ENCODE results near the gene GRID1.

GRID1 gene

DNA sequence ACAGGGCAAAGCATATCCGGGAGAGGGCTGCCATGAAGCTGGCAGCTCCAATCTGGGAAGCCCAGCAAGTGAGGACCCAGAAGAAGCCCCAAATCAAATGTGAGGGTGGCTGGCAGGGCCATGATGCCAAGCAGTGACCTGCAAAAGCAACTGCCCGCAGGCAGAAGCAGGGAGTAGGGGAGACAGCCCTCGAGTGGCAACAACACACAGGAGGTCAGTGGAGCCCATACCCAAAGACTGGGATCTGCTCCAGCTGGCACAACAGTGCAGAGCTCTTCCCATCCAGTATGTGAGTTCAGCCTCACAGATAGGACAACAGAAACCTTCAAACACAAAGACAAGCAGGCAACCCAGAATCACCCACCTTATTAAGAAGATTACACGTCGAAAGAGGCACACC, 45.0 kb downstream of the GRID1 start:
- H3K27ac ChIP-seq, result no peak overlapping the region
- TF ChIP-seq, protein P1, sequence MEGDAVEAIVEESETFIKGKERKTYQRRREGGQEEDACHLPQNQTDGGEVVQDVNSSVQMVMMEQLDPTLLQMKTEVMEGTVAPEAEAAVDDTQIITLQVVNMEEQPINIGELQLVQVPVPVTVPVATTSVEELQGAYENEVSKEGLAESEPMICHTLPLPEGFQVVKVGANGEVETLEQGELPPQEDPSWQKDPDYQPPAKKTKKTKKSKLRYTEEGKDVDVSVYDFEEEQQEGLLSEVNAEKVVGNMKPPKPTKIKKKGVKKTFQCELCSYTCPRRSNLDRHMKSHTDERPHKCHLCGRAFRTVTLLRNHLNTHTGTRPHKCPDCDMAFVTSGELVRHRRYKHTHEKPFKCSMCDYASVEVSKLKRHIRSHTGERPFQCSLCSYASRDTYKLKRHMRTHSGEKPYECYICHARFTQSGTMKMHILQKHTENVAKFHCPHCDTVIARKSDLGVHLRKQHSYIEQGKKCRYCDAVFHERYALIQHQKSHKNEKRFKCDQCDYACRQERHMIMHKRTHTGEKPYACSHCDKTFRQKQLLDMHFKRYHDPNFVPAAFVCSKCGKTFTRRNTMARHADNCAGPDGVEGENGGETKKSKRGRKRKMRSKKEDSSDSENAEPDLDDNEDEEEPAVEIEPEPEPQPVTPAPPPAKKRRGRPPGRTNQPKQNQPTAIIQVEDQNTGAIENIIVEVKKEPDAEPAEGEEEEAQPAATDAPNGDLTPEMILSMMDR (IDR thresholded peaks at IDR 0.05), result no peak
- no peaks in the 10 kb centered on the region for H3K36me3 ChIP-seq
- H3K27me3 ChIP-seq, result peaks cover 10% of the 10 kb centered on the region
- no peak overlapping the region for H3K4me3 ChIP-seq (ENCODE audit: low read depth in 1 of 2, low read length in 1 of 2)
- no peaks in the 10 kb centered on the region for H3K9me3 ChIP-seq
- no peaks in the 10 kb centered on the region for H3K4me1 ChIP-seq (ENCODE audit: control insufficient read depth in 1 of 2, insufficient read depth in 1 of 2, low read depth in 1 of 2, low read length in 1 of 2)

DNA sequence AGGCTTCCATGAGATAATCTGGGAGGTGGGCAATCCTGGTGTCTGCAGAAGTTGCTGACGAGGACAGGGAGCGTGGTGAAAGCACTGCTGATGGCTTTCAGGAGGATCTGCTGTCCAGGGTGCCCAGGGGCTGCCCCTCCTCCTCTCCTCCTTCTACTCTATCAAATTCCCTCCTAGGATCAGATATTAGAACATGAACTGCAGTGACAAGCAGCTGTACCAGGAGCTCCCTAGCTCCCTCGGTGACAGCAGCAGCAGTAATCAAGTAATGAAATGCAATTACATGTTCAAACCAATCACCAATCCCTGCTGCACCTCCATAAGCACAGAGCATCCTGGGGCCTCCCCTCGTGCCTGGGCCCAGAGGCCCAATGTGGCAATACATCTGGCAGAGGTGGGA, 46.9 kb downstream of the GRID1 start:
- TF ChIP-seq, protein P1 (IDR thresholded peaks at IDR 0.05), result no peak
- no peaks in the 10 kb centered on the region for H3K36me3 ChIP-seq
- no peaks in the 10 kb centered on the region for H3K4me1 ChIP-seq (ENCODE audit: control insufficient read depth in 1 of 2, insufficient read depth in 1 of 2, low read depth in 1 of 2, low read length in 1 of 2)
- no peak overlapping the region for H3K4me3 ChIP-seq (ENCODE audit: low read depth in 1 of 2, low read length in 1 of 2)
- peaks cover 4% of the 10 kb centered on the region for H3K27me3 ChIP-seq
- H3K9me3 ChIP-seq, result no peaks in the 10 kb centered on the region
- no peak overlapping the region for H3K27ac ChIP-seq

DNA sequence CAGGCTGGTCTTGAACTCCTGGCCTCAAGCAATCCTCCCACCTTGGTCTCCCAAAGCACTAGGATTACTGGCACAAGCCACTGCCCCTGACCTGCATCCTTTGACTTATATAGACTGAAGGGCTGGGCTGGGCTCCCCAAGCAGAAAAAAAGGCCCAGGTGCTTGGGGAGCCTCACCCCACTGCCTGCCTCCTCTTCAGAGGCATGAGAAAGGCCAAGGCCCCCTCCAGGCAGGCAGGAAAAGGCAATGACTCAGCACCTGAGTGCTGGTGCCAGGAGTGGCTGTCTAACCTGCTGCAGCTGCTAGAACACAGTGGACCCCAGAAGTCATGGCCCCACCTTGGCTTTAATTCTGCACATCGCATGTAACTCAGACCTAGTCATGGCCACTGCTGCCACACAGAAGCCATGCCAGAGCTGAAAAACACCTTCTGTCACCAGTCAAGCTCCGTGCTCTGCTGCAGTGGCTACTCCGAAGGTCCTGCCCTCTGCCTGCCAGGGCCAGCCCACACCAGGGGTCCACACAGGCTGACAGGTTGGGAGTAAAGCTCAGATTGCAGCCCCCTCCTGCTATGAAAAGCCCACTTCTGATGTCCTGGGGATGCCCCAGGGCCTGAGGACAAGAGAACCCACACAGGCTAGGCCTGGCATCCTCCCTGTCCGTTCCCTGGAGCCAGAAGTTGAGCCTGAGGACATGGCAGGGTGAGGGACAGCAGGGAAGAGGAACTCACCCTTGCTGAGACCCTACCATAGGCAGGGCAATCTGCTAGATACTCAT, 48.5 kb downstream of the GRID1 start:
- Histone ChIP-seq H3K27ac (no peak overlapping the region), H3K27me3 (peaks cover 2% of the 10 kb centered on the region)

DNA sequence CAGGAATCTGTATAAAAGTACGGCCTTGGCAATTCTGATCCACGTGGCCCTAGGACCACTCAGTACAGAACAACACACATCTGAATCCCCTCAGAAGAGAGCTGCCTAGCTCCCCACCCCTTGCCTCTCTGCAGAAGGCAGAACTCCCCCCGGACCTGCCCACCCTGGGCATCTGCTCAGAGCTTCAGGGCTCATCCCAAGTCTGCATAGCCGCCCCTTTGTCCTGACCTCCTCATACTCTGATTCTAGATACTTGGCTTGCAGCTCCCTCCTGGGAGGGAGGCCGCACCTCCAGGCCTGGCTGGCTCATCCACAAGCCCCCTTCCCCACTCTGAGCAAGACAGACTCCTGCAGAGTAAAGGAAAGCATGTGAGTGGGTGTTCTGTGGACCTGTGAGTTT, 49.6 kb downstream of the GRID1 start:
- H3K27me3 ChIP-seq, result no peaks in the 10 kb centered on the region
- H3K27ac ChIP-seq, result no peak overlapping the region
- TF ChIP-seq, protein P1 (IDR thresholded peaks at IDR 0.05), result no peak
- no peaks in the 10 kb centered on the region for H3K36me3 ChIP-seq
- H3K4me1 ChIP-seq (ENCODE audit: control insufficient read depth in 1 of 2, insufficient read depth in 1 of 2, low read depth in 1 of 2, low read length in 1 of 2), result no peaks in the 10 kb centered on the region
- H3K4me3 ChIP-seq (ENCODE audit: low read depth in 1 of 2, low read length in 1 of 2), result no peak overlapping the region
- no peaks in the 10 kb centered on the region for H3K9me3 ChIP-seq

More for the DNA sequence above, 48.5 kb downstream of the GRID1 start:
- H3K4me1 ChIP-seq (ENCODE audit: control insufficient read depth in 1 of 2, insufficient read depth in 1 of 2, low read depth in 1 of 2, low read length in 1 of 2), result no peaks in the 10 kb centered on the region
- H3K4me3 ChIP-seq (ENCODE audit: low read depth in 1 of 2, low read length in 1 of 2), result no peak overlapping the region
- TF ChIP-seq, protein P1 (IDR thresholded peaks at IDR 0.05), result no peak
- no peaks in the 10 kb centered on the region for H3K36me3 ChIP-seq
- H3K9me3 ChIP-seq, result no peaks in the 10 kb centered on the region

DNA sequence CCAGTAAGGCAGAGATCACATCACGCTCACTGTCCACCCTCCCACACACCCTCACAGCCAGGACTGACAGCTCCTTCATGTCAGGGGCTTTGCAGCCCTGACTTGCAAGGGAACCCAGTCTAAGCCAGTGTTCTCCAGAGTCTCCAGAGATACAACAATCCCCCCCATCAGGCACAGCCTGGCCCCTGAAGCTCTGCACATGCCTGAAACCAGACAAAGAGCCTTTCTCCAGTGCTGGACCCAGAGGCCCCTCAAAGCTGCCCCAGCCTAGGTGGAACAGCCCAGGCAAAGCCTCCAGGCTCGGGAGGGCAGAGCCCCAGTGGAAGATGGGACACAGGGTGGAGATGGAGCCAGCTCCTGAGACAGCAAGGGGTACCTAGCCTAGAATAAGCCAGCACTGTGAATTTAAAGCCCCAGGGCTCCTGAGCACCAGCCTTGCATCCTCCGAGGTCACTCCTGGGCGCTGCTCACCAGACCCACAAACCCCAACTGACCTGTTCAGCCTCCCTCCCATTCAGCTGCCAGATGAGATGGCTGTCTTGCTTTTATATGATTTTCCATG, 50.2 kb downstream of the GRID1 start:
- TF ChIP-seq, protein P1 (IDR thresholded peaks at IDR 0.05), result no peak
- H3K27me3 ChIP-seq, result no peaks in the 10 kb centered on the region
- no peak overlapping the region for H3K27ac ChIP-seq
- no peak overlapping the region for H3K4me3 ChIP-seq (ENCODE audit: low read depth in 1 of 2, low read length in 1 of 2)
- no peaks in the 10 kb centered on the region for H3K9me3 ChIP-seq
- no peaks in the 10 kb centered on the region for H3K4me1 ChIP-seq (ENCODE audit: control insufficient read depth in 1 of 2, insufficient read depth in 1 of 2, low read depth in 1 of 2, low read length in 1 of 2)
- no peaks in the 10 kb centered on the region for H3K36me3 ChIP-seq
